Vagina (tissue), 2 donors: ENCODE measurements around the gene TNFRSF8. TPM values are rescaled to one million over a fixed set of nuclear protein-coding genes. Genes with fewer than 3 reads are reported as not detected.
A peak's percentile ranks its signal among the peaks of the same experiment; 100 is the strongest.

ENCODE experiments used
- DNase-seq, 2 donors: peaks; one replicate each; pipeline ENCODE4 v3.0.0-alpha.2; 2017; ENCODE audit errors: extremely low spot score in 2 of 2
- H3K27ac ChIP-seq: fragments of 200-600 bp; sonication (generic); one replicate; pipeline ENCODE4 v1.5.1; 2019
- H3K27me3 ChIP-seq: fragments of 200-600 bp; sonication (generic); one replicate; pipeline ENCODE4 v1.5.1; 2019
- H3K36me3 ChIP-seq, 2 donors: fragments of 200-600 bp; sonication (generic); one replicate each; pipeline ENCODE4 v1.5.1; 2017 to 2019
- H3K4me1 ChIP-seq: fragments of 200-600 bp; sonication (generic); one replicate; pipeline ENCODE4 v1.5.1; 2019
- H3K4me3 ChIP-seq, 2 donors: fragments of 200-600 bp; sonication (generic); 1 replicate in 1 of 2; 2 replicates in 1 of 2; pipeline ENCODE4 v1.5.1; 2016 to 2019
- H3K9me3 ChIP-seq: fragments of 200-600 bp; sonication (generic); one replicate; pipeline ENCODE4 v1.5.1; 2019
- CTCF ChIP-seq, 3 experiments: fragments of 450-650 bp in 2 of 3; fragments of 200-600 bp in 1 of 3; sonication (generic) in 1 of 3; IDR thresholded peaks; one replicate each; pipeline ENCODE4 v1.5.1; 2017 to 2019; ENCODE audit warnings: antibody characterized with exemption in 3 of 3, mild to moderate bottlenecking in 2 of 3, moderate library complexity in 2 of 3
- POLR2A ChIP-seq, 2 donors: fragments of 450-650 bp; IDR thresholded peaks; one replicate each; pipeline ENCODE4 v1.6.1; 2017; ENCODE audit warnings: antibody characterized with exemption in 2 of 2, mild to moderate bottlenecking in 2 of 2, moderate library complexity in 2 of 2
- POLR2AphosphoS5 ChIP-seq, 2 donors: sonication (generic); formaldehyde crosslinking; IDR thresholded peaks; one replicate each; pipeline ENCODE4 v1.9.0; 2017; ENCODE audit warnings: antibody characterized with exemption in 2 of 2, mild to moderate bottlenecking in 2 of 2, low read depth in 1 of 2; ENCODE audit not compliant: insufficient read depth in 1 of 2
- intact Hi-C: fragments of 100-400 bp; cut with DNase I; formaldehyde crosslinking; loops from one replicate; pipeline ENCODE4 v1.15.1; 2023
- total RNA-seq: library from RNA; depleted of rRNA; stranded (reverse); fragments of >200 nt; gene quantifications from one replicate; pipeline ENCODE4 v1.2.3, GENCODE V29; 2016

TNFRSF8 gene
- total RNA-seq, 1 donor from 2014 or later: 1.2 TPM

GRCh38 chr1:12052008-12052573 is 11.0 kb upstream of the TNFRSF8 start:
- DNase-seq: no peak
- no peaks in the 10 kb centered on the region for H3K27me3 ChIP-seq
- peaks cover 16% of the 10 kb centered on the region for H3K4me1 ChIP-seq
- H3K27ac ChIP-seq: peak overlapping the region; percentile 44
- TF ChIP-seq POLR2A (IDR thresholded peaks at IDR 0.05) (no peak), POLR2AphosphoS5 (IDR thresholded peaks at IDR 0.05; ENCODE audit: insufficient read depth in 1 of 2, low read depth in 1 of 2) (peak in 1 of 2 donors; percentile 27)
- H3K4me3 ChIP-seq: no peak overlapping the region
- no peaks in the 10 kb centered on the region for H3K9me3 ChIP-seq
- intact Hi-C loops: no loop called here
- no peaks in the 10 kb centered on the region for H3K36me3 ChIP-seq

GRCh38 chr1:12052997-12053686 is 10.0 kb upstream of the TNFRSF8 start:
- Histone ChIP-seq H3K27ac (no peak overlapping the region), H3K36me3 (no peaks in the 10 kb centered on the region), H3K4me3 (no peak overlapping the region), H3K9me3 (no peaks in the 10 kb centered on the region), H3K4me1 (peaks cover 16% of the 10 kb centered on the region), H3K27me3 (no peaks in the 10 kb centered on the region)
- DNase-seq: no peak
- TF ChIP-seq POLR2A (IDR thresholded peaks at IDR 0.05) (no peak), POLR2AphosphoS5 (IDR thresholded peaks at IDR 0.05; ENCODE audit: insufficient read depth in 1 of 2, low read depth in 1 of 2) (no peak), CTCF (IDR thresholded peaks at IDR 0.05) (no peak)
- intact Hi-C loops: no loop called here

- Histone ChIP-seq H3K36me3 (no peaks in the 10 kb centered on the region), H3K4me1 (peaks cover 16% of the 10 kb centered on the region), H3K9me3 (no peaks in the 10 kb centered on the region), H3K27me3 (no peaks in the 10 kb centered on the region), H3K27ac (no peak overlapping the region), H3K4me3 (no peak overlapping the region)
- intact Hi-C loops: no loop called here
- no peak for DNase-seq
- no peak for TF ChIP-seq POLR2A (IDR thresholded peaks at IDR 0.05)
- TF ChIP-seq POLR2AphosphoS5 (IDR thresholded peaks at IDR 0.05; ENCODE audit: insufficient read depth in 1 of 2, low read depth in 1 of 2): no peak
- no peak for TF ChIP-seq CTCF (IDR thresholded peaks at IDR 0.05)
Observed at GRCh38 chr1:12053752-12054548, 9.2 kb upstream of the TNFRSF8 start.

- intact Hi-C loops: no loop called here
- Histone ChIP-seq H3K27ac (no peak overlapping the region), H3K36me3 (no peaks in the 10 kb centered on the region), H3K4me1 (peaks cover 16% of the 10 kb centered on the region), H3K4me3 (no peak overlapping the region), H3K27me3 (no peaks in the 10 kb centered on the region), H3K9me3 (no peaks in the 10 kb centered on the region)
- DNase-seq: no peak
- no peak for TF ChIP-seq CTCF (IDR thresholded peaks at IDR 0.05)
- TF ChIP-seq POLR2AphosphoS5 (IDR thresholded peaks at IDR 0.05; ENCODE audit: insufficient read depth in 1 of 2, low read depth in 1 of 2): no peak
- no peak for TF ChIP-seq POLR2A (IDR thresholded peaks at IDR 0.05)
Observed at GRCh38 chr1:12055259-12055658, 7.8 kb upstream of the TNFRSF8 start.

- TF ChIP-seq POLR2AphosphoS5 (IDR thresholded peaks at IDR 0.05; ENCODE audit: insufficient read depth in 1 of 2, low read depth in 1 of 2) (no peak), POLR2A (IDR thresholded peaks at IDR 0.05) (no peak), CTCF (IDR thresholded peaks at IDR 0.05) (no peak)
- Histone ChIP-seq H3K9me3 (no peaks in the 10 kb centered on the region), H3K36me3 (no peaks in the 10 kb centered on the region), H3K27me3 (no peaks in the 10 kb centered on the region), H3K27ac (no peak overlapping the region), H3K4me3 (no peak overlapping the region), H3K4me1 (peaks cover 16% of the 10 kb centered on the region)
- DNase-seq: no peak
- intact Hi-C loops: no loop called here
Observed at GRCh38 chr1:12056331-12056841, 6.7 kb upstream of the TNFRSF8 start.
